Stimulated activated effector memory CD8-positive, alpha-beta T cell treated with anti-CD3 and anti-CD28 coated beads, Interleukin-12 subunit alpha, Interleukin-12 subunit beta, amount 100 ng/mL, for 72 hours (primary cell): Measurements from ENCODE around the gene NLRP5.
"Not testable (repeated sequence)": the region's sequence is repeated elsewhere in the genome, so short reads cannot be mapped to it uniquely, and the experiment has no call there.

Source experiments
- ATAC-seq: fragments of 150-1000 bp; cut with Tn5 transposase; 2 replicates; pipeline ENCODE4 v1.10.0; 2021
- DNase-seq, 2 donors: peaks; one replicate each; pipeline ENCODE4 v3.0.0; 2021 to 2022; ENCODE audit warnings: low spot score in 2 of 2
- H3K27ac Mint-ChIP-seq: one replicate; pipeline ENCODE4 v1.8.0; 2022; ENCODE audit warnings: mild to moderate bottlenecking, mixed read lengths
- H3K36me3 Mint-ChIP-seq: one replicate; pipeline ENCODE4 v1.8.0; 2022; ENCODE audit warnings: mild to moderate bottlenecking, mixed read lengths
- H3K4me1 Mint-ChIP-seq: one replicate; pipeline ENCODE4 v1.8.0; 2022; ENCODE audit warnings: mixed read lengths
- H3K4me3 Mint-ChIP-seq: one replicate; pipeline ENCODE4 v1.8.0; 2022; ENCODE audit warnings: mild to moderate bottlenecking, mixed read lengths
- H3K9me3 Mint-ChIP-seq: one replicate; pipeline ENCODE4 v1.8.0; 2022; ENCODE audit warnings: mixed read lengths

NLRP5 gene

DNA sequence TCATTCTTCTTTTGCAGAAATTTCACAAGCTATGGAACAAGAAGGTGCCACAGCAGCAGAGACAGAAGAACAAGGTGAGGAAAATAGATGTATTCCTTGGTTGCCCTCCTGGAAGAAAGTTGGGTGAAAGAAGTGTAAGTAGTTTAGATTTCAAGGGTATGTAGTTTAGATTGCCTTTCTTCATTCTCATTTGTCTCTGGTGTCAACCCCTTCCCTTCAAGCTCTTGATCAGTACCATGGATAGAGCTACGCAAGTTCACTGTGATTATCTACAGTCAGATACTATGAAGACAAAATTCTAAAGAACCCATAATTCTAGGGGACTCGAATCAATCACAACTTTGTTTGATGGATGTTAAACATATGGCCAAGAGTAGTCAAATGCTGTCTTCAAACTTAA is 32.8 kb downstream of the NLRP5 start:
- H3K27ac Mint-ChIP-seq, H3K9me3 Mint-ChIP-seq, H3K4me3 Mint-ChIP-seq, H3K36me3 Mint-ChIP-seq, ATAC-seq, H3K4me1 Mint-ChIP-seq, DNase-seq: not testable (repeated sequence)

DNA sequence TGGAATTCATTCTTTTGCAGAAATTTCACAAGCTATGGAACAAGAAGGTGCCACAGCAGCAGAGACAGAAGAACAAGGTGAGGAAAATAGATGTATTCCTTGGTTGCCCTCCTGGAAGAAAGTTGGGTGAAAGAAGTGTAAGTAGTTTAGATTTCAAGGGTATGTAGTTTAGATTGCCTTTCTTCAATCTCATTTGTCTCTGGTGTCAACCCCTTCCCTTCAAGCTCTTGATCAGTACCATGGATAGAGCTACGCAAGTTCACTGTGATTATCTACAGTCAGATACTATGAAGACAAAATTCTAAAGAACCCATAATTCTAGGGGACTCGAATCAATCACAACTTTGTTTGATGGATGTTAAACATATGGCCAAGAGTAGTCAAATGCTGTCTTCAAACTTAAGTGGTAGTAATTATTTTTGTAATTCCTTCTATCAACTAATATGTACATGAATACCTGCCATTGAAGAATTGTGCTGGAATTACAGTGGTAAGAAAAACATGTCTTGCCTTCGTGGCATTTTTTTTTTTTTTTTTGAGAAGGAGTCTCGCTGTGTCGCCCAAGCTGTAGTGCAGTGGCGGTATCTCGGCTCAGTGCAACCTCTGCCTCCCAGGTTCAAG is 33.9 kb downstream of the NLRP5 start:
- not testable (repeated sequence) for H3K4me3 Mint-ChIP-seq, ATAC-seq, H3K27ac Mint-ChIP-seq, H3K36me3 Mint-ChIP-seq, H3K4me1 Mint-ChIP-seq, DNase-seq
- peaks cover 12% of the 10 kb centered on the region for H3K9me3 Mint-ChIP-seq

DNA sequence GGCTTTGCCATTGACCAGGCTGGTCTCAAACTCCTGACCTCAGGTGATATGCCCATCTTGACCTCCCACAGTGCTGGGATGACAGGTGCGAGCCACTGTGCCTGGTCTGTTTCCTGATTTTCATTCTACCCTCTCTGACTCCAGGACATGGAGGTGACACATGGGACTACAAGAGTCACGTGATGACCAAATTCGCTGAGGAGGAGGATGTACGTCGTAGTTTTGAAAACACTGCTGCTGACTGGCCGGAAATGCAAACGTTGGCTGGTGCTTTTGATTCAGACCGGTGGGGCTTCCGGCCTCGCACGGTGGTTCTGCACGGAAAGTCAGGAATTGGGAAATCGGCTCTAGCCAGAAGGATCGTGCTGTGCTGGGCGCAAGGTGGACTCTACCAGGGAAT is 40.2 kb downstream of the NLRP5 start:
- H3K4me1 Mint-ChIP-seq, result no peaks in the 10 kb centered on the region
- no peak overlapping the region for H3K4me3 Mint-ChIP-seq
- DNase-seq (no peak), ATAC-seq (no peak)
- H3K27ac Mint-ChIP-seq, result no peak overlapping the region
- peaks cover 6% of the 10 kb centered on the region for H3K9me3 Mint-ChIP-seq
- no peaks in the 10 kb centered on the region for H3K36me3 Mint-ChIP-seq

DNA sequence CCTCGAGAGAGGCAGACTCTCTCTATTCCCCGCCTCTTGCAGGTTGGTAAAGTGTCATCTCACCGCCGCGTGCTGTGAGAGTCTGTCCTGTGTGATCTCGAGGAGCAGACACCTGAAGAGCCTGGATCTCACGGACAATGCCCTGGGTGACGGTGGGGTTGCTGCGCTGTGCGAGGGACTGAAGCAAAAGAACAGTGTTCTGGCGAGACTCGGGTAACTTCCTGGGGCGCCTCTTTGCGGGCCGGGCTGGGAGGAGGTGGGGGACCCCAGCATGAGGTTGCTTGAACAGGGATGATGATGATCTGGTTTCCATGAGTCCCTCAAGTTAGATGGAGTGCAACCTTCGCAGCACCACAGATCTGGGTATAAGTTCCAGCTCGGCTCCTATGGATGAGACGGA is 67.0 kb downstream of the NLRP5 start:
- no peak overlapping the region for H3K27ac Mint-ChIP-seq
- ATAC-seq (no peak), DNase-seq (no peak)
- H3K4me3 Mint-ChIP-seq, result no peak overlapping the region
- H3K36me3 Mint-ChIP-seq, result no peaks in the 10 kb centered on the region
- H3K4me1 Mint-ChIP-seq, result no peaks in the 10 kb centered on the region
- H3K9me3 Mint-ChIP-seq, result peaks cover 3% of the 10 kb centered on the region

- H3K9me3 Mint-ChIP-seq, result no peaks in the 10 kb centered on the region
- DNase-seq (peak; percentile 52 to 78), ATAC-seq (peak; percentile 63)
- H3K4me1 Mint-ChIP-seq, result peaks cover 12% of the 10 kb centered on the region
- peak overlapping the region; percentile 63 for H3K4me3 Mint-ChIP-seq
- no peaks in the 10 kb centered on the region for H3K36me3 Mint-ChIP-seq
- H3K27ac Mint-ChIP-seq, result no peak overlapping the region
Measured at GRCh38 chr19:56066152-56067023, 79.8 kb downstream of the NLRP5 start.

DNA sequence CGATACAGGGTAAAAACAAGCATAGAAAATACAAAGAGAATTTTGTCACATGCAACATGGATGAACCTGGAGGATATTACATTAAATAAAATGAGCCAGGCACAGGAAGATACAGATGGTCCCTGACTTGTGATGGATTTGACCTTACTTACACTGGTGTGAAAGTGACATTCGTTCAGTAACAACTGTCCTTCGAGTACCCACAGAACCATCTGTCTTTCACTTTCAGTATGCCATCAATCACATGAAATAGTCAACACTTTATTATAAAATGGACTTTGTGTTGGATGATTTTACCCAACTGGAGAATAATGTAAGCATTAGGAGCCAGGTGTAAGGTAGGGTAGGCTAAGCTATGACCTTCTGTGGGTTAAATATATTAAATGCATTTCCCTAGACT is 83.1 kb downstream of the NLRP5 start:
- no peaks in the 10 kb centered on the region for H3K36me3 Mint-ChIP-seq
- no peak overlapping the region for H3K4me3 Mint-ChIP-seq
- H3K27ac Mint-ChIP-seq, result no peak overlapping the region
- H3K9me3 Mint-ChIP-seq, result no peaks in the 10 kb centered on the region
- H3K4me1 Mint-ChIP-seq, result peaks cover 12% of the 10 kb centered on the region
- no peak for DNase-seq
- no peak for ATAC-seq

- Mint-ChIP-seq H3K27ac (no peak overlapping the region), H3K4me1 (peaks cover 10% of the 10 kb centered on the region), H3K4me3 (no peak overlapping the region), H3K36me3 (no peaks in the 10 kb centered on the region), H3K9me3 (no peaks in the 10 kb centered on the region)
- ATAC-seq, result no peak
- no peak for DNase-seq
Measured at GRCh38 chr19:56071151-56071550, 84.6 kb downstream of the NLRP5 start.

DNA sequence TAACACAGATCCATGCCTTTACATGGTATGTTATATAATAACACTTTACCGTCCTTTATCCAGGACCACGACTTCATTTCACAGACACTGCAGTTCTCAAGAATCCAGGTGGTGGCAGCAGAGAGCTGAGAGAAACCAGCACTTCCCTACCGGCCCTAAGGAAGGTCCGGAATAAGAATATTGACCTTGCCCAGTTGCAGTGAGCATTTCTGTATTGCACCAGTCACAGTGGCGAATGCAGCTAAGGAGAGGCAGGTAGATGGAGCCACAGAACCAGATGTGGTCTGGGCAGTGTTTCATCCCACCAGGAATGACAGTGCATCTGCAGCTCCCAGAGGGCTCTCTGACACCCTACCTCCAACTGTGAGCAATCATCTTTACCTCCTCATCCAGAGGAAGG is 89.9 kb downstream of the NLRP5 start:
- peaks cover 6% of the 10 kb centered on the region for H3K36me3 Mint-ChIP-seq
- H3K4me3 Mint-ChIP-seq, result no peak overlapping the region
- no peaks in the 10 kb centered on the region for H3K9me3 Mint-ChIP-seq
- no peak overlapping the region for H3K27ac Mint-ChIP-seq
- ATAC-seq, result no peak
- peak; percentile 21 to 68 for DNase-seq
- peaks cover 10% of the 10 kb centered on the region for H3K4me1 Mint-ChIP-seq

GRCh38 chr19:56079609-56080008 is 93.0 kb downstream of the NLRP5 start:
- peaks cover 9% of the 10 kb centered on the region for H3K36me3 Mint-ChIP-seq
- no peak overlapping the region for H3K4me3 Mint-ChIP-seq
- no peak for DNase-seq
- H3K4me1 Mint-ChIP-seq, result peaks cover 12% of the 10 kb centered on the region
- H3K27ac Mint-ChIP-seq, result no peak overlapping the region
- ATAC-seq, result no peak
- no peaks in the 10 kb centered on the region for H3K9me3 Mint-ChIP-seq

GRCh38 chr19:56080669-56081401 is 94.3 kb downstream of the NLRP5 start:
- peak; percentile 76 for ATAC-seq
- peak; percentile 68 to 85 for DNase-seq
- H3K27ac Mint-ChIP-seq, result peak overlapping the region; percentile 81
- H3K36me3 Mint-ChIP-seq, result peaks cover 9% of the 10 kb centered on the region
- H3K4me3 Mint-ChIP-seq, result peak overlapping the region; percentile 75
- H3K9me3 Mint-ChIP-seq, result no peaks in the 10 kb centered on the region
- peaks cover 12% of the 10 kb centered on the region for H3K4me1 Mint-ChIP-seq

- peaks cover 11% of the 10 kb centered on the region for H3K36me3 Mint-ChIP-seq
- ATAC-seq (no peak), DNase-seq (no peak)
- H3K4me3 Mint-ChIP-seq, result no peak overlapping the region
- no peak overlapping the region for H3K27ac Mint-ChIP-seq
- no peaks in the 10 kb centered on the region for H3K9me3 Mint-ChIP-seq
- peaks cover 12% of the 10 kb centered on the region for H3K4me1 Mint-ChIP-seq
Measured at GRCh38 chr19:56083668-56084067, 97.1 kb downstream of the NLRP5 start.

DNA sequence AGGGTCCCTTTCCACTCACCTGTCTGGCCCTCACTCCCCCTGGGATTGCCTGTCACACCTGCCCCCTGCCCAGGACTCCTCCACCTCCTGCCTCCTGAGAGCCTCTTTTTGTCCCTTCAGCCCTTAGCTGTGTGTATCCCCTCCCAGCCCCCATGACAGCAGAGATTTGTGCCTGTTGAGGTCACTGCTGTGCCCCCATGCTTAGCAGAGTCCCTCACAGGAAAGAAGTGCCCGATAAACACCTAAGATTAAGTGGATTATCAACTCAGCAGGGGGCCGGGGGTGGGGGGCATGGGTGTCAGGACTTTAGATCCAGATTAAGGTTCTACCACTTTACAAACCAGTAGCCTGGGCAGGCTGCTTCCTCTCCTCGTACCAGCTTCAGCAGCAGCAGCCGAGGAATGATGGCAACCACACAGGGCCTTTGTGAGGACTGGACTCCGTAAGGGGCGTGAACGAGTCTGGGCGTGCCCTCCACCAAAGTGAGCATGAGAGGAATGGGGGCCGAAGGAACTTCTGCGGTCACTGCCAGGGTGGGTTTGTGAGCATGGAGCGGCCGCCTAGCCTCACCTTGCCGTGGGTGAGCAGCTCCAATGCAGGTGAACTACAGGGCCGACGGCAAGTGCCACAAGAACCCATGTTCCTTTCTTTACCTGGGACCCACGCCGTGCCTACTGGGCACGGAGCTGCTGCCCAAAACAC is 98.4 kb downstream of the NLRP5 start:
- ATAC-seq (no peak), DNase-seq (no peak)
- no peak overlapping the region for H3K27ac Mint-ChIP-seq
- no peak overlapping the region for H3K4me3 Mint-ChIP-seq
- peaks cover 12% of the 10 kb centered on the region for H3K4me1 Mint-ChIP-seq
- no peaks in the 10 kb centered on the region for H3K9me3 Mint-ChIP-seq
- H3K36me3 Mint-ChIP-seq, result peaks cover 19% of the 10 kb centered on the region

GRCh38 chr19:56085571-56086275 is 99.1 kb downstream of the NLRP5 start:
- H3K9me3 Mint-ChIP-seq, result no peaks in the 10 kb centered on the region
- H3K27ac Mint-ChIP-seq, result peak overlapping the region; percentile 67
- peak; percentile 49 for ATAC-seq
- H3K36me3 Mint-ChIP-seq, result peaks cover 25% of the 10 kb centered on the region
- DNase-seq, result no peak
- no peak overlapping the region for H3K4me3 Mint-ChIP-seq
- H3K4me1 Mint-ChIP-seq, result peaks cover 10% of the 10 kb centered on the region

DNA sequence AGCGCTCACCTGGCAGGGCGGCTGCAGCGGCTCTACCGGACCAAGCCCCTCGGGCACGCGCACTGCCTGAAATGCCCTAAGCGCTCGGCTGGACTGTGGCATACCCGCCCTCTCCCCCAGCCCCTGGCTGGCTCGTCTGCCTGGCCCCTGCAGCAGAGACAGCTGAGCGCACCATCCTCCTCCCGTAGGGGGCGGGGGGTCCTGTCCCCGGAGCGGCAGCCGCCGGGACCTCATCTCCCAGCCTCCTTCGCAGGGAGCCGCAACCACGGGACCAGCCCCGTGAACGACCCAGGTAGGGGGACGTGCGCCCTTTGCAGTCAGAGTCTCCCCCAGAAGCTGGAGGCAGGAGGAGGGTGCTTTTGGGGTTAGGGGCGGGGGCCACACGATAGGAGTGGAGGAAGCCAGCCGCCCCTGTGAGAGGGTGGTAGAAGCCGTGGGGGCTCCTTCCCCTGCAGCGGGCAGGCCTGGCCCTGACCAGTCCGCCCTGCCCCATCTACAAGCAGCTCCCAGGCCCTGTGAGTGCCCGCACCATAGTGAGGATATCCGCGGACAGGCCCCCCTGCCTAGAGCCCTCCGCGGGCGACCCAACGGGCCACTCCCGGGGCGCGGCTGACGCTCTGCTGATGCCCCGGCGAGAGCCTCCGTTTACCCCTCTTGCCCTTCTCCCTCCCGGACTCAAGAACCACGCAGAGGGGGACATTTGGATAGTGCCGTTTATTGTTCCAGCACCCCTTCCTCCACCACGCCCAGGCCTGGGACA is 100.3 kb downstream of the NLRP5 start:
- Mint-ChIP-seq H3K27ac (peak overlapping the region; percentile 67), H3K4me3 (no peak overlapping the region), H3K9me3 (no peaks in the 10 kb centered on the region), H3K4me1 (peaks cover 8% of the 10 kb centered on the region), H3K36me3 (peaks cover 20% of the 10 kb centered on the region)
- ATAC-seq (no peak), DNase-seq (no peak)
